SIG-M5 treated with dmso at 0.1 percent for 504 hours (cell line): ENCODE measurements around the gene WNT7B.

Source experiments
- DNase-seq: peaks from one replicate; lab custom pipeline; 2025; ENCODE audit not compliant: unreplicated experiment; lab: John Stamatoyannopoulos, UW

The WNT7B gene

GRCh38 chr22:45974498-45974897 is 2.5 kb downstream of the WNT7B start:
- DNase-seq = peak; percentile 29

- DNase-seq = no peak
Observed at GRCh38 chr22:45972889-45973253, 4.1 kb downstream of the WNT7B start.

GRCh38 chr22:45972091-45972888 is 4.7 kb downstream of the WNT7B start:
- no peak for DNase-seq

- DNase-seq = no peak
Observed at GRCh38 chr22:45971408-45972028, 5.4 kb downstream of the WNT7B start.

DNA sequence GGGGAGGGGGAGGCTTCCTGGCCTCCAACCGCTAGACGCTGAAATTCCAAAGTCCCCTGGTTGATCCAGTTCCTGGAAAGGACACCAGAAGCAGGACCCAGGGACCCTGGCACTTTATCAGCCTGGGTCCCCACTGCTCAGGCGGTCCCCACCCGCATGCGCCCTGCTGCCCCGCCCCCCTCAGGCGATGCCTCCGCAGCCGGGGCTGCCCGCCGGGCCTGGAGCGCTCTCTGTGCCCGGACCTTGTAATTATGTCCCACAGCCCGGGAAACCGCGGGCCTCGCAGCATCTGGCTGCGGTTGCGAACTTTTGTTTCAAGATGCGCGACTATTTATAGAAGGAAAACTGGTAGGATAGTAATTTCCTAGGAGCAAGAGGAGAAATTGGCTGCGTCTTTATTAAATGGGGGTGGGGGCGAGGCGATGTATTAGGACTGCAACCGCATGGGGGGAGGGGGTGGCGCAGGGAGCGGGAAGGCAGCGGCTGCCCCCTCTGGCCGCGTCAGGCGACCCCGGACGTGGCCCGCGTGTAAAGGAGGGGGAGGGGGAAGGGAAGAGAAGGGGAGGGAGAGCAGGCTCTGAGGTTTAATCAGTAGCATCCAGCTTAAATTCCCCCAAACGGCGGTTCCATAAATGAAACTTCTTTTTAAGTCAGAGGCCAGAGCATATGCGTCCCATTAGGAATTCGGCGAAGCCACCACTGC is 6.1 kb downstream of the WNT7B start:
- DNase-seq = no peak

GRCh38 chr22:45969801-45970470 is 7.0 kb downstream of the WNT7B start:
- DNase-seq = no peak

DNA sequence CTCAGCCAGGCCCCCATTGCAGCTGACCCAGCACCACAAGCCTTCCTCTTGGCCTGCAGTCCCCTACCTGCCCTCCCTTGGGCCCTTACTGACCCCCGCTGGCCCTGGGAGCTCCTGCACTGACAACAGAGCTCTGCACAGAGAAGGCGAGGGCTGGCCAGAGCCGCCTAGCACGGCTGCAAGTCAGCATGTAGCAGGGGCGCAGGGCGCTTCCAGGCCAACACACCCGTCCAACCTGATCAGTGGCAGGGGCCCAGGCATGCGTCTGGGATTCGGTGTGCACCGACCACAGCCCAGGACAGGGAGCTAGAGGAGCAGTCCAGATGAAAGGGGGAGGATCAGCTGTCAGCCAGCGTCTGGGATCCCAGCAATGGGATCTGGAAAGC is 7.6 kb downstream of the WNT7B start:
- no peak for DNase-seq

GRCh38 chr22:45968751-45969413 is 8.1 kb downstream of the WNT7B start:
- no peak for DNase-seq

- no peak for DNase-seq
Observed at GRCh38 chr22:45968003-45968650, 8.8 kb downstream of the WNT7B start.

DNA sequence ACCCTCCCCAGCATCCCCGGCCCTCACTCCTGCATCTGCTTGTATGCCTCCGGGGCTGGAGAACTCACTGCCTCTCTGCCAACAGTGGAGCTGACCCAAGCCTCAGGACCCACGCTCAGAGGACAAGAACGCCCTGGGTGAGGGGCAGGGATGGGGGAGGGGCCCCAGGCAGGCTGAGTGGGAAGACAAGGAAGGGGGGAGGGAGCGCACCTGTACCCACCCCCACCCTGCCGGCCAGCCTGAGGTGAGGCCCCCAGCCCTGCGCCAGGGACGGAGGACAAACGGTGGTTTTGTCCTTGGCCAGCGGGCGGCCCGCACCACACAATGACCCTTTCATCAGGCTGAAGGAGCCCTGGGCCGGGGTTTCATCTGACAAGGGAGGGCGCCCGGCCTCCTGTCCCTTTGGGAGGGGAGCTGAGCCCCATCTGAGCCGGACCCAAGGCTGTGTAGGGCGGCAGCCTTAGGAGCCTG is 10.0 kb downstream of the WNT7B start:
- DNase-seq = no peak

- no peak for DNase-seq
Observed at GRCh38 chr22:45966320-45966894, 10.6 kb downstream of the WNT7B start.

- no peak for DNase-seq
Observed at GRCh38 chr22:45965563-45965962, 11.4 kb downstream of the WNT7B start.

GRCh38 chr22:45964926-45965527 is 11.9 kb downstream of the WNT7B start:
- DNase-seq = no peak

DNA sequence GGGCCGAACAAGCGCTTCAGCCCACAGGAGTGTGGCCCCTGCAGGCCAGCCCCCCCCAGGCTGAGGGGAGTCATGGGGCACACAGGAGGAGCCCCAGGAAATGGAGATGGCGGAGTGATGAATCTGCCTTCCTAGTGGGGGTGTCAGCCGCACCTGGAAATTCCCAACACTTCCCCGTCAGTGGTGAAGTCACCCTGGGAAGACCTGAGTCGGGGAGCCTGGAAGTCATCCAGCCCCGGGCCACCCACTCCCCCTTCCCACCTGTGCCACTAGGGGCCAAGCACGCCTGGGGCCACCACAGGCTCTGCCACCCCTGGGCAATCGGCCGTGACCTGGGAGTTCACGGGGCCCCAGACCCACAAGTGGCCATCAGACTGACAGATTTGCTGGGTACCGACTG is 12.6 kb downstream of the WNT7B start:
- no peak for DNase-seq

GRCh38 chr22:45963821-45964220 is 13.1 kb downstream of the WNT7B start:
- DNase-seq = no peak

DNA sequence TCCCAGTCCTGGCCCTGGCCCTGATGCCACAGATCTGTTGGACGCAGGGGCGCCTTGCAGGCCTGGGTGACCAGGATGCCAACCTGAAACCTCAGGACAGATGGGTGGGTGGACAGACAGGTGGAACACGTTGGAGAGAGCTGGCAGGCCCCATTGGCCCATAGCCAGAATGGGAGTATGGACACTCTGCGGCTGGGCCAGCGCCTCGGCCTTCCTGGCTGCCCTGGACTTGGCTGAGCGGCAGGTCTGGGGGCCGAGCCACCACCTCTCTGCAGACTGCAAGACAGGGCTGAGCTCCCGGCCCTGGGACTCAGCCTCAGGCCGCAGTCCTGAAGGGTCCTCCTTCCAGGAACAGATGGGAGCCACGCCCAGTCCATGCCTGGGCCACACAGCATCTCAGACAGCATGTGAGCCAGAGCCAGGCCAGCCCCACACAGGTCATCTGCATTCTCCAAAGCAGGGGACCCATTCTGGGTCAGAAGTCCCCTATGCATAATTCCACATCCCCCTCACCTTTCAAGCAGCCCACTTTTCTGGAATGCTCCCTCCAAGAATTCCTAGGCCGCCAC is 14.1 kb downstream of the WNT7B start:
- no peak for DNase-seq

DNA sequence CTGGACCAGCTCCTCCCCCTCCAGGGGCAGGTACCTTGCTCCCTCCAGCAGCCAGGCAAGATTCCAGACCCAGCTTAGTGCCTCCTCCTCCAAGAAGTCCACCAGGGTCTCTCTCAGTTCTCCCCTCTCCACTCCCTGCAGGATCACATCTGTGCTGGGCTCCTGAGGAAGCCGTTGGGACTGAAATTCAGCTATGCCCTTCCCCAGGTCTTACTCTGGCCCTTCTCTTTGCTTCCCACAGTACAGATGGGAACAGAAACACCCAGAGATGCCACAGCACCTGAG is 14.6 kb downstream of the WNT7B start:
- DNase-seq = no peak

- DNase-seq = no peak
Observed at GRCh38 chr22:45961679-45962433, 15.1 kb downstream of the WNT7B start.
